Colonic mucosa (tissue), 4 donors: Measurements from ENCODE around the gene SENP7. TPM values are rescaled to one million over a fixed set of nuclear protein-coding genes. Genes with fewer than 3 reads are reported as not detected.

Experiments
- DNase-seq: peaks from one replicate; pipeline ENCODE4 v3.0.0-alpha.2; 2020
- H3K27ac ChIP-seq: fragments of 200-600 bp; one replicate; pipeline ENCODE4 v1.8.0; 2021
- H3K27me3 ChIP-seq: fragments of 200-600 bp; one replicate; pipeline ENCODE4 v1.8.0; 2021
- H3K36me3 ChIP-seq: fragments of 200-600 bp; one replicate; pipeline ENCODE4 v1.8.0; 2021
- H3K4me1 ChIP-seq: fragments of 200-600 bp; one replicate; pipeline ENCODE4 v1.8.0; 2021; ENCODE audit warnings: mild to moderate bottlenecking
- H3K4me3 ChIP-seq: fragments of 200-600 bp; one replicate; pipeline ENCODE4 v1.8.0; 2021
- H3K9ac ChIP-seq, 2 donors: one replicate each; pipeline ENCODE4 v1.7.0; 2013; ENCODE audit warnings: control low read depth in 2 of 2, low read depth in 2 of 2, low read length in 2 of 2
- H3K9me3 ChIP-seq: fragments of 200-600 bp; one replicate; pipeline ENCODE4 v1.8.0; 2021
- CTCF ChIP-seq: fragments of 200-600 bp; IDR thresholded peaks from one replicate; pipeline ENCODE4 v1.8.0; 2022; ENCODE audit warnings: antibody characterized with exemption, mild to moderate bottlenecking
- intact Hi-C: fragments of 100-400 bp; cut with DNase I; formaldehyde crosslinking; loops from one replicate; pipeline ENCODE4 v1.14.1; 2022
- total RNA-seq, 2 donors: library from RNA; stranded (reverse); fragmentation: NEBNext Ultra II Directional in 1 of 2; extraction: Animal tissue kit (Norgen Biotek cat#: 25700) in 1 of 2; gene quantifications; one replicate each; pipeline ENCODE4 v1.2.1, GENCODE V29; 2021
- donor health status: healthy.
- donor health status: DM: no; HTN: no; CAD: no.
- donor health status: DM: no; HTN: no; CAD: no.

Gene SENP7
- total RNA-seq, 2 donors from 2014 or later = 5.6 to 8.6 TPM

GRCh38 chr3:101351829-101352228, 161.2 kb downstream of the SENP7 start:
- H3K4me3 ChIP-seq = no peak overlapping the region
- intact Hi-C loops = no loop called here
- H3K36me3 ChIP-seq = no peaks in the 10 kb centered on the region
- H3K27me3 ChIP-seq = no peaks in the 10 kb centered on the region
- no peaks in the 10 kb centered on the region for H3K9me3 ChIP-seq
- TF ChIP-seq CTCF = no peak
- DNase-seq = no peak
- no peak overlapping the region for H3K27ac ChIP-seq
- no peak overlapping the region for H3K9ac ChIP-seq
- H3K4me1 ChIP-seq = no peaks in the 10 kb centered on the region

- H3K9ac ChIP-seq = no peak overlapping the region
- no peak for DNase-seq
- no peak overlapping the region for H3K27ac ChIP-seq
- H3K9me3 ChIP-seq = no peaks in the 10 kb centered on the region
- intact Hi-C loops = no loop called here
- H3K36me3 ChIP-seq = no peaks in the 10 kb centered on the region
- no peak overlapping the region for H3K4me3 ChIP-seq
- no peaks in the 10 kb centered on the region for H3K27me3 ChIP-seq
- no peaks in the 10 kb centered on the region for H3K4me1 ChIP-seq
- no peak for TF ChIP-seq CTCF
Observed at GRCh38 chr3:101340591-101340990, 172.4 kb downstream of the SENP7 start.

GRCh38 chr3:101333883-101334282, 179.1 kb downstream of the SENP7 start:
- DNase-seq = no peak
- H3K27me3 ChIP-seq = no peaks in the 10 kb centered on the region
- no peak overlapping the region for H3K4me3 ChIP-seq
- no peaks in the 10 kb centered on the region for H3K36me3 ChIP-seq
- H3K9me3 ChIP-seq = no peaks in the 10 kb centered on the region
- H3K9ac ChIP-seq = no peak overlapping the region
- H3K4me1 ChIP-seq = no peaks in the 10 kb centered on the region
- no peak overlapping the region for H3K27ac ChIP-seq
- intact Hi-C loops = no loop called here
- TF ChIP-seq CTCF = no peak

GRCh38 chr3:101329016-101329673, 183.9 kb downstream of the SENP7 start:
- Histone ChIP-seq H3K9me3 (no peaks in the 10 kb centered on the region), H3K9ac (no peak overlapping the region), H3K36me3 (no peaks in the 10 kb centered on the region), H3K27me3 (no peaks in the 10 kb centered on the region), H3K4me1 (no peaks in the 10 kb centered on the region), H3K27ac (no peak overlapping the region), H3K4me3 (no peak overlapping the region)
- no peak for TF ChIP-seq CTCF
- intact Hi-C loops = no loop called here
- no peak for DNase-seq

GRCh38 chr3:101325393-101326134, 187.4 kb downstream of the SENP7 start:
- no peak overlapping the region for H3K4me3 ChIP-seq
- H3K27me3 ChIP-seq = no peaks in the 10 kb centered on the region
- no peaks in the 10 kb centered on the region for H3K9me3 ChIP-seq
- H3K4me1 ChIP-seq = no peaks in the 10 kb centered on the region
- no peak overlapping the region for H3K27ac ChIP-seq
- H3K9ac ChIP-seq = no peak overlapping the region
- DNase-seq = no peak
- intact Hi-C loops = no loop called here
- no peaks in the 10 kb centered on the region for H3K36me3 ChIP-seq
- no peak for TF ChIP-seq CTCF
